ENCODE data around the gene BEND3. TPM values are rescaled to one million over a fixed set of nuclear protein-coding genes. Genes with fewer than 3 reads are reported as not detected.
A peak's percentile ranks its signal among the peaks of the same experiment; 100 is the strongest.
"Not testable (repeated sequence)": the region's sequence is repeated elsewhere in the genome, so short reads cannot be mapped to it uniquely, and the experiment has no call there.

The BEND3 gene
- total RNA-seq, 1 donor from 2014 or later, result 3.8 TPM

DNA sequence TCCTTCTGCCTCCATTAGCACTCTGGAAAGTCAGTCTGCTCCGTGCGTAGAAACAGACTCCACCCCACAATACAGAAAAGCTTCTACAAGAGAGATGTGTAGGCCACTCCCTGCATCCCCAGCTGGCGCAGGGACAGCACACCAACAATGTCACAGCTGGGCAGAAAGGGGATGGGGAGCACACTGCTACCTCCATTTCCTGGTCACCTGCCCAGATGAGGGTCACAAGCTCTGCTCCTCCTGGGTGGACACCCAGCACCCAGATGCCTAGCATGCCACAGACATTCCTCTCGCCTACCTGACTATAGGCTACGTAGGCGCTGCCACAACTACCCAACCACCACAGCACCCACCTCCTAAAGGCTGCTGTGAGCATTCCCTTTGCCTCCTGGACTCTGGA lies 12.2 kb downstream of the BEND3 start:
- H3K4me3 ChIP-seq, result no peak overlapping the region
- H3K4me1 ChIP-seq, result no peaks in the 10 kb centered on the region
- no peaks in the 10 kb centered on the region for H3K9me3 ChIP-seq
- H3K27ac ChIP-seq, result no peak overlapping the region
- DNase-seq (no peak), ATAC-seq (peak; percentile 48)
- H3K36me3 ChIP-seq, result no peaks in the 10 kb centered on the region
- TF ChIP-seq CTCF (IDR thresholded peaks at IDR 0.05), result no peak
- intact Hi-C loops (cut with DNase I), result no loop called here
- H3K27me3 ChIP-seq, result no peaks in the 10 kb centered on the region

- H3K27ac ChIP-seq, result no peak overlapping the region
- no peaks in the 10 kb centered on the region for H3K9me3 ChIP-seq
- H3K36me3 ChIP-seq, result no peaks in the 10 kb centered on the region
- no peak overlapping the region for H3K4me3 ChIP-seq
- intact Hi-C loops (cut with DNase I), result no loop called here
- no peaks in the 10 kb centered on the region for H3K4me1 ChIP-seq
- DNase-seq (no peak), ATAC-seq (no peak)
- no peak for TF ChIP-seq CTCF (IDR thresholded peaks at IDR 0.05)
- no peaks in the 10 kb centered on the region for H3K27me3 ChIP-seq
These were observed 12.9 kb downstream of the BEND3 start for GRCh38 chr6:107102414-107102805.

GRCh38 chr6:107101686-107102413 lies 13.5 kb downstream of the BEND3 start:
- intact Hi-C loops (cut with DNase I), result no loop called here
- Histone ChIP-seq H3K27me3 (no peaks in the 10 kb centered on the region), H3K4me1 (no peaks in the 10 kb centered on the region), H3K36me3 (no peaks in the 10 kb centered on the region), H3K9me3 (no peaks in the 10 kb centered on the region), H3K27ac (no peak overlapping the region), H3K4me3 (no peak overlapping the region)
- no peak for DNase-seq
- TF ChIP-seq CTCF (IDR thresholded peaks at IDR 0.05), result no peak
- no peak for ATAC-seq

- Histone ChIP-seq H3K27me3 (no peaks in the 10 kb centered on the region), H3K4me3 (no peak overlapping the region), H3K9me3 (no peaks in the 10 kb centered on the region), H3K4me1 (no peaks in the 10 kb centered on the region), H3K36me3 (no peaks in the 10 kb centered on the region), H3K27ac (no peak overlapping the region)
- ATAC-seq, result no peak
- no peak for TF ChIP-seq CTCF (IDR thresholded peaks at IDR 0.05)
- intact Hi-C loops (cut with DNase I), result no loop called here
- DNase-seq, result no peak
These were observed 14.1 kb downstream of the BEND3 start for GRCh38 chr6:107101211-107101610.

DNA sequence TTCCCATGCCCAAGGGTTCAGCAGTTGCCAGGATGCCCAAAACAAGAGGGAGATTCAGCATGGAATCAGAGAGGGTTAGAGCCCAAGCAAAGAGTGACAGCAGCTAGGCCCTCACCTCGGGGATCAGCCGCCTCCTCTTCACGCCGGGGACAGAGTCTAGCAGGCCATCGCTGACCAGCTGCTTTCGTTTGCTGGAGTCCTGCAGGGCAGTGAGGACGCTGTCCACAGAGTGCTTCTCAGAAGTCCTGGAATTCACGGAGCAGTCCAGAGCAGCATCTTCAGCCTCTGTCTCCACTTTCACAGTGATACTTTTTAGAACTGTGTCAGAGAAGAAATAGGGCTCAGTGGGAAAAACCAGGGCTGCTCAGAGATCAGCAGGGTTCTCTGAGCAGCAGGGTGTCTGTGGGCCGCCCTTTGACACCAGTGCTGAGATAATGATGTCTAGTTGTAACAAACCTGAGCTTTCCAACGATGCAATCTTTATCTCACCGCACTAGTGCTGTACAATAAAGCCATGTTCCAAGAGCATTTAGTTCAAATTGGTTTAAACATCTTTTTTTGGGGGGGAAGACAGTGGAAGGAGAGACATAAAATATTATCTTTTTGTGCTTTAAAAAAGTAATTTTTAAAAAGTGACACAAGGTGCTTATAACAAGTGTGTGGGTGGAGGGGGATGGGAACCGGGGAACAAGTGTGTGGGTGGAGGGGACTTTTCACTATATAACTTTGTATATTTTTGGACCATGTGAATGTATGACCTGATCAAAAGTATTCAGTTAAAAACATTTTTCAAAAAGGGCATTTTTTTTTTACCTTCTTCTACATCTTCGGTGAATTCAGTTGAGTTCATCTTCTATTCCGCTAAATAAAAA lies 16.6 kb downstream of the BEND3 start:
- H3K4me1 ChIP-seq, result no peaks in the 10 kb centered on the region

GRCh38 chr6:107084459-107084858 lies 30.9 kb downstream of the BEND3 start:
- H3K4me3 ChIP-seq; intact Hi-C loops (cut with DNase I); ATAC-seq; DNase-seq; H3K36me3 ChIP-seq; H3K27ac ChIP-seq; H3K9me3 ChIP-seq; H3K27me3 ChIP-seq; H3K4me1 ChIP-seq: not testable (repeated sequence)

More for the DNA sequence above, 16.6 kb downstream of the BEND3 start:
- no peak overlapping the region for H3K4me3 ChIP-seq
- H3K27ac ChIP-seq, result no peak overlapping the region
- intact Hi-C loops (cut with DNase I), result no loop called here
- TF ChIP-seq CTCF (IDR thresholded peaks at IDR 0.05), result no peak
- DNase-seq (no peak), ATAC-seq (no peak)
- no peaks in the 10 kb centered on the region for H3K36me3 ChIP-seq
- no peaks in the 10 kb centered on the region for H3K9me3 ChIP-seq
- no peaks in the 10 kb centered on the region for H3K27me3 ChIP-seq

All from upper lobe of right lung (tissue), 1 donor.